Esophagus (tissue), 2 donors: ENCODE results near the gene ADAT2. TPM values are rescaled to one million over a fixed set of nuclear protein-coding genes. Genes with fewer than 3 reads are reported as not detected.
A peak's percentile ranks its signal among the peaks of the same experiment; 100 is the strongest.
"Not testable (repeated sequence)": the region's sequence is repeated elsewhere in the genome, so short reads cannot be mapped to it uniquely, and the experiment has no call there.

Experiments
- H3K27ac ChIP-seq, 2 donors: one replicate each; pipeline ENCODE4 v1.5.1; 2013; ENCODE audit warnings: low read depth in 2 of 2, mild to moderate bottlenecking in 2 of 2, inconsistent platforms in 1 of 2, low read length in 1 of 2, moderate library complexity in 1 of 2
- H3K27me3 ChIP-seq, 2 donors: one replicate each; pipeline ENCODE4 v1.6.1; 2013; ENCODE audit warnings: low read length in 2 of 2, control low read depth in 1 of 2, mild to moderate bottlenecking in 1 of 2; ENCODE audit not compliant: insufficient read depth in 2 of 2, control insufficient read depth in 1 of 2
- H3K36me3 ChIP-seq, 2 donors: one replicate each; pipeline ENCODE4 v1.6.1; 2013; ENCODE audit warnings: low read length in 1 of 2; ENCODE audit not compliant: control insufficient read depth in 2 of 2, insufficient read depth in 2 of 2
- H3K4me1 ChIP-seq, 2 donors: one replicate each; pipeline ENCODE4 v1.6.1; 2013; ENCODE audit warnings: low read length in 1 of 2; ENCODE audit not compliant: control insufficient read depth in 2 of 2, insufficient read depth in 2 of 2
- H3K4me3 ChIP-seq, 2 donors: one replicate each; pipeline ENCODE4 v1.5.1; 2013; ENCODE audit warnings: low read length in 2 of 2, mild to moderate bottlenecking in 2 of 2, low read depth in 1 of 2, moderate library complexity in 1 of 2
- H3K9me3 ChIP-seq, 2 donors: one replicate each; pipeline ENCODE4 v1.6.1; 2013; ENCODE audit warnings: mild to moderate bottlenecking in 2 of 2, low read depth in 1 of 2, low read length in 1 of 2, moderate library complexity in 1 of 2; ENCODE audit not compliant: control insufficient read depth in 2 of 2, insufficient read depth in 1 of 2
- WGBS, 2 donors: extraction: QIAGEN DNeasy Blood & Tissue Kit; methylation state at CpG; one replicate each; pipeline ENCODE4 v1.1.7; 2013; 5-methylcytosine and 5-hydroxymethylcytosine counted together
- polyA plus RNA-seq, 2 donors: library from polyadenylated mRNA; stranded (reverse); fragments of 200-250 nt; gene quantifications; one replicate each; pipeline ENCODE4 v1.2.3, GENCODE V29; 2013
- donor health status: healthy with polysubstance abuse.
- donor health status: Bipolar disorder and iron deficiency.

Gene ADAT2
- polyA plus RNA-seq, 2 donors: 5.4 to 12.7 TPM

DNA sequence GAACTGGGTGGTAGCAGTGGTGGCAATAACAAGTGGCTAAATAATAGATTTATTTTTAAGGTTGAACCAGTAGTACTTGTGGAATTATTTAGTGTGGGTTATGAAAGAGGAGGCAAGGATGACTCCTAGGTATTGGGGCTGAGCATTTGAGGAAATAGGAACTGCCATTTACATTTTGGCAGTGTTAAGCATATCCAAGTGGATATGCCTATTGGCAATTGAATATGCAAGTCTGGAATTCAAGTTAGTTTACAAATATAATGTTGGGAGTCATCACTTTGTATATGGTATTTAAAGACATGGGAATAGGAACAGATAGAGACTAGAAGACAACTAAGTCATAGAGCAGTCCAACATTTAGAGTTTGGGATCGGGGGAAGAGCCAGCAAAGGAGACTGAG lies 26.1 kb upstream of the ADAT2 start:
- Histone ChIP-seq H3K27me3 (no peaks in the 10 kb centered on the region), H3K36me3 (no peaks in the 10 kb centered on the region), H3K4me3 (no peak overlapping the region), H3K9me3 (no peaks in the 10 kb centered on the region), H3K4me1 (no peaks in the 10 kb centered on the region), H3K27ac (no peak overlapping the region)
- 96 to 100% methylated on average over 1 of the region's 1 CpG for WGBS, 2 donors

DNA sequence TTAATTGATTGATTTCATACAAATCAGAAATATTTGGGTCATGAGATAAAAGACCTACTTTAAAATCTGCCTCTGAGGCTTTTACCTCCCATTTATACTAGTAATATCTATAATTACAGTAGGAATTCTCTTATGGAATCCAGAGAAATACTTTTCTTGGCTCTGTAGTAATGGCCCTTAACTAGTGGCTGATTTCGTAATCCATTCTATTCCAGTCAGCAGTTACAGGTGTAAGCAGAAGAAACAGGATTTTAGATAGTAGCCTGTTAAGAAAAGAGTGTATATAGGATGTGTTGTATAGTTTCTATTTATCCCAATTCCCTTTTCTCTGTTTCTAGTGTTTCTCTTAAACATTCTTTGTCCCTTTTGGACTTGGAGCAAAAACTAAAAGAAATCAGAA lies 21.3 kb upstream of the ADAT2 start:
- Histone ChIP-seq H3K4me3 (no peak overlapping the region), H3K4me1 (no peaks in the 10 kb centered on the region), H3K9me3 (no peaks in the 10 kb centered on the region), H3K36me3 (no peaks in the 10 kb centered on the region), H3K27me3 (no peaks in the 10 kb centered on the region), H3K27ac (no peak overlapping the region)
- WGBS, 2 donors: 97 to 100% methylated on average over 1 of the region's 1 CpG

DNA sequence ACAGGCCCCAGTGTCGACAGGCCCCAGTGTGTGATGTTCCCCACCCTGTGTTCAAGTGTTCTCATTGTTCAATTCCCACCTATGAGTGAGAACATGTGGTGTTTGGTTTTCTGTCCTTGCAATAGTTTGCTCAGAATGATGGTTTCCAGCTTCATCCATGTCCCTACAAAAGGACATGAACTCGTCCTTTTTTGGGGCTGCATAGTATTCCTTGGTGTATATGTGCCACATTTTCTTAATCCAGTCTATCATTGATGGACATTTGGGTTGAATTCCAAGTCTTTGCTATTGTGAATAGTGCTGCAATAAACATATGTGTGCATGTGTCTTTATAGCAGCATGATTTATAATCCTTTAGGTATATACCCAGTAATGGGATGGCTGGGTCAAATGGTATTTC lies 18.3 kb upstream of the ADAT2 start:
- H3K27me3 ChIP-seq, H3K9me3 ChIP-seq, H3K36me3 ChIP-seq, H3K4me3 ChIP-seq, H3K4me1 ChIP-seq, H3K27ac ChIP-seq: not testable (repeated sequence)
- WGBS, 2 donors: 96 to 100% methylated on average over 2 of the region's 2 CpGs

DNA sequence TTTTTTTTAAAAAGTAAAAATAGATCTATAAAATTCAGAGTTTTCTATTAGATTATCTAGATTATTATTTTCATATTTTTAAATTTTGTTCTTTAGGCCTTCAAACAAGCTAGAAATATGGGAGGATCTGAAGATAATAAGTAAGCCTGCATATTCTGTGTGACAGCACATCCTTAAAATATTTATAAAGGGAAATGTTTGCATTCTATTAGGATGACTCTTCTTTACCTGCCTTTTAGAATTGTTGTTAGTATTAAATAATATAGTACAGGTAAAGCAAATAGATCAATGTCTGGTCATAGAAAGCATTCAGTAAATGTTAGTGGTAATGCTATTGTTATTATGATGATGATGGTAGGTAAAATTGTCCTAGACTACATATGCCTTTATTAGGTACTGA lies 17.5 kb upstream of the ADAT2 start:
- no peaks in the 10 kb centered on the region for H3K4me1 ChIP-seq
- no peaks in the 10 kb centered on the region for H3K36me3 ChIP-seq
- no peak overlapping the region for H3K4me3 ChIP-seq
- H3K27me3 ChIP-seq: no peaks in the 10 kb centered on the region
- H3K27ac ChIP-seq: no peak overlapping the region
- no peaks in the 10 kb centered on the region for H3K9me3 ChIP-seq

DNA sequence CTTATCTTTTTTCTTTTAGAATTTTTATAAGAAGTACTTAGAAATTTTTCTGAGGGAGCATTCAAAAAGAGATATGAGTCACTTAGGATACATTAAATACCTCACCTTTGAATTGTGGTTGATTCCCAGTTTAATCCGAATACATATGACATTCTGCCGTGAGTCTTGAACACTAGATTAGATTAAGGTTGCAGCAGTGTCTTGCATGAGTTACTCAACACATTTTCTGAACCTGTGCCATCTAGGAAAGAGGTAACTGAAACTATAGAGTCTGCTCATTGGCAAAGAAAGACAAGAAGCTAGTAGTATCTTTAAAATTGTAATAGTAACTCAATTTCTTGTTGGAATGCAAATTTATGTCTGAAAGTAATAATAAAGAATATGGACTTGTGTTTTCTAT lies 15.1 kb upstream of the ADAT2 start:
- H3K4me3 ChIP-seq: no peak overlapping the region
- no peaks in the 10 kb centered on the region for H3K9me3 ChIP-seq
- no peak overlapping the region for H3K27ac ChIP-seq
- H3K4me1 ChIP-seq: no peaks in the 10 kb centered on the region
- WGBS, 2 donors: 77 to 85% methylated on average over 2 of the region's 2 CpGs
- no peaks in the 10 kb centered on the region for H3K27me3 ChIP-seq
- H3K36me3 ChIP-seq: no peaks in the 10 kb centered on the region

DNA sequence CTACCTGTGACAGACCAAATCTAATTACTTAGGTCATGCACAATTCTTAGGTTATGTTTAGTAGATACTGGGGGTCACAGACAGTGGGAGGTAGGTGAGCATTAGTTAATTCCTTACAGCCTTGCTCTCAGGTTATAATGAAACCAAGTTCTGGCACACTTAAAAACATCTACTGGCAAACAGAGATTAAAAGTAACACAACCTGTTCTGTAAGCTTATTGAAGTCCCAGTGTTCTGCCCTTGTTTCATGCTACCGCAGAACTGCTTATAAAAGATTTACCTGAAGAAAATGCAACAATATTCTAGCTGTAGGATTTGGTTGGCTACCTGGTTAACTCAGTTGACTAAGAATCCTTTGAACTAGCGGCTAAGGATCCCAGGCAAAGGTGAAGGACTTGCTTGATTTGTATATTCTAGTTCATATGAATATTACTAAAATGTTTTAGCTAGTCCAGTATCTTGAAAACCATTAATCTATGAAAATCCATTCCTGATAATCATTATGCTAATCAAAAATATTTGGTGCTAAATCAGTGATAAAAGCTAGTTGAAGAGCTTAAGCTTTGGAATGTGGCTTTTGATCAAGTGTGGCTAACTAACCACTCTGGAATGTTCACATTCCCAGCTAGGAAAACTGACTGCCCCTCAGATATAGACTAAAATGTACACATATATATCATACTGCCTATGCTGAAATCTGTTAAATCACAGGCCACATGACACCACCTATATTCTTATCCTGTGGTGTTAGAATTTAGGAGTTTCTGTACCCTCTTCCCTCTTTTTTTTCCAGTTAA lies 7.3 kb upstream of the ADAT2 start:
- no peaks in the 10 kb centered on the region for H3K27me3 ChIP-seq
- no peaks in the 10 kb centered on the region for H3K9me3 ChIP-seq
- peak overlapping the region in 1 of 2 donors; percentile 66 for H3K27ac ChIP-seq
- WGBS, 2 donors: 40 to 57% methylated on average over 2 of the region's 2 CpGs
- peaks cover 0 to 2% of the 10 kb centered on the region in 2 donors for H3K36me3 ChIP-seq
- H3K4me1 ChIP-seq: no peaks in the 10 kb centered on the region
- H3K4me3 ChIP-seq: no peak overlapping the region

DNA sequence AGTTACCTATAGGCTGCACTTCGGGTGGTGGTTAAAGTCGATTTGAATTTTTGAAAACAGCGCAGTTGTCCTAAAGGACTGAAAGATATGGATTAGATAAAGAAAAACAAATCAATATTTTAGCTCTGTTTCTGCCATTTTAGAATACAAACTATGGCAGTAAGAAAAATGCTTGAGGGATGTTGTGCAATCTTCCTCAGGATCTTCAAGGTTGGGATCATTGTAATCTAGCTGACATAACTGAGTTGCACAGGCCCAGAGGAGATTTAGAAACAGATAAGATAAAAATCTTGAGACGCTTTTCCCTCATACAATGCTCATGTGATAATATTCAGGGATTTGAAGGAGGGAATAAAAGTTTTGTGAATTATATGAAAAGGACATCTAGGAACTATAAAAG lies 1.0 kb upstream of the ADAT2 start:
- H3K27ac ChIP-seq: peak overlapping the region in 1 of 2 donors; percentile 80
- H3K9me3 ChIP-seq: no peaks in the 10 kb centered on the region
- H3K4me3 ChIP-seq: peak overlapping the region; percentile 70 to 84
- 30 to 38% methylated on average over 4 of the region's 4 CpGs for WGBS, 2 donors
- no peaks in the 10 kb centered on the region for H3K27me3 ChIP-seq
- no peaks in the 10 kb centered on the region for H3K4me1 ChIP-seq
- H3K36me3 ChIP-seq: no peaks in the 10 kb centered on the region

DNA sequence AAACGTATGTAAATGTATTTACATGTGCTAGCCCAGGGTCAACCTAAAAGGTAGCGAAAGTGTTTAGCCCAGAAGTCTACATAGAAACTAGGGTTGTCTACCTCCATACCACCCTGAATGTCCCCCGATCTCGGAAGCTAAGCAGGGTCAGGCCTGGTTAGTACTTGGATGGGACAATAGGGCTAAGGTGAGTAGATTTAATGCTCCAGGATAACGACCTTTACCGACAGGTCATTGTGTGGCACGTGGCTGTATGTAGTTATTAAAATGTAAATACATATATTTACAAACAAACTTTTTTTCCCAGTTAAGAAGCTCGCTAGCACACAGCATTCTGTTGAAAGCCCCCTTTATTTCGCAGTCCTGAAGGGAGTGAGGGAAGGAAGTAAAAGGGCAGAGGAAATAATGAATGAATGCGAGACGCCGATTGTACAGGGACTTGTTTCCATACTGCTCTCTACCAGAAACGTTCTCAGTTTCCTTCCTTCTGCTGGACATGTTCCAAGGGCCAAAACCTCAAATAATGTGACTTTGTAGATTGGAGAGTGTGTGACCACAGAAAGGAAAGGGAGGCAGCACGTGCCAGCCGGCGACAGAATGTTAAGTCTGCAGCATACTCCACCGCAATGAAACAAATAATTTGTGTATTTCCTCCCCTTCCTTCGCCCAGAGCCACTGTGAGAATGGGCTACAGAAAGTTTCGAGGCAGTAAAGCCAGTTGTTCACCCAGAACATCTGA lies 612 bp downstream of the ADAT2 start:
- WGBS, 2 donors: 4 to 5% methylated on average over 19 of the region's 19 CpGs
- H3K27ac ChIP-seq: peak overlapping the region; percentile 77 to 89
- no peaks in the 10 kb centered on the region for H3K4me1 ChIP-seq
- H3K36me3 ChIP-seq: no peaks in the 10 kb centered on the region
- no peaks in the 10 kb centered on the region for H3K27me3 ChIP-seq
- no peaks in the 10 kb centered on the region for H3K9me3 ChIP-seq
- H3K4me3 ChIP-seq: peak overlapping the region; percentile 70 to 84

DNA sequence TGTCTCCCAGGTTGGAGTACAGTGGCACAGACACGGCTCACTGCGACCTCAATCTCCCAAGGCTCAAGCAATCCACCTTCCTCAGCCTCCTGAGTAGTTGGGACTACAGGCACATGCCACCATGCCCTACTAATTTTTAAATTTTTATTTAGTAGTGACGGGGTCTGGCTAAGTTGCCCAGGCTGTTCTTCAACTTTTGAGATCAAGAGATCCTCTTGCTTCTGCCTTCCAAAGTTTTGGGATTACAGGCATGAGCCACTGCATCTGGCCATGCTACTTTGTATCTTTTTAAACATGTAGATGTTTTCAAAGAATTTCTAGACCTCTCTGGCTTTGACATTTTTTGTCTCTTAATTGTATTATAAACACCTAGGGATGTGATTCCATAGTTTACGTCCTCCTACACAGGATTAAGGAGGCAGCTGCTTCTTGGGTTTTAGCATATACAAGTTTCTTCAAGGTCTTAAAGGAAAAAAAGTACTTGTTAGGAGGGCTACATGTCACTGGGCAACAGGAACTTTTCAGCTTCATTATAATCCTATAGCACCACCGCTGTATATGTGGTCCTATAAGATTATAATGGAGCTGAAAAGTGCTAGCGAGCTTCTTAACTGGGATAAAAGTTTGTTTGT lies 1.3 kb downstream of the ADAT2 start:
- H3K9me3 ChIP-seq: no peaks in the 10 kb centered on the region
- H3K4me3 ChIP-seq: peak overlapping the region in 1 of 2 donors; percentile 84
- WGBS, 2 donors: 64 to 67% methylated on average over 6 of the region's 6 CpGs
- no peak overlapping the region for H3K27ac ChIP-seq
- no peaks in the 10 kb centered on the region for H3K36me3 ChIP-seq
- no peaks in the 10 kb centered on the region for H3K27me3 ChIP-seq
- H3K4me1 ChIP-seq: no peaks in the 10 kb centered on the region
